ENCODE data around the gene ACLY. TPM values are rescaled to one million over a fixed set of nuclear protein-coding genes. Genes with fewer than 3 reads are reported as not detected.

ACLY gene
- total RNA-seq, 1 experiment from 2014 or later, result 279 TPM

GRCh38 chr17:41939693-41940090 lies 20.9 kb upstream of the ACLY start:
- no peak overlapping the region for H3K4me3 Mint-ChIP-seq
- Histone ChIP-seq H3K23me2 (ENCODE audit: insufficient read length, low read depth, low read length, poor library complexity, severe bottlenecking) (no peaks in the 10 kb centered on the region), H4K8ac (replicated peaks; ENCODE audit: insufficient read length, low read depth, low read length) (no peak overlapping the region), H2AK5ac (ENCODE audit: insufficient read length, low read length) (no peak overlapping the region), H3K79me1 (ENCODE audit: insufficient read depth, low read depth, low read length, poor library complexity, severe bottlenecking) (no peaks in the 10 kb centered on the region), H2BK120ac (ENCODE audit: low read depth, low read length, poor library complexity, severe bottlenecking) (no peak overlapping the region), H2AFZ (ENCODE audit: low read length) (no peak overlapping the region), H3K4me1 (ENCODE audit: insufficient read depth, low read length) (no peaks in the 10 kb centered on the region), H2BK5ac (ENCODE audit: insufficient read length, low read length) (no peak overlapping the region), H3K9ac (ENCODE audit: extremely low read depth, insufficient read length, low read length) (no peak overlapping the region), H3K56ac (ENCODE audit: insufficient read length, low read depth, low read length) (no peak overlapping the region), H3K4me2 (ENCODE audit: insufficient read depth, insufficient read length, low read length) (no peak overlapping the region), H3K27ac (ENCODE audit: insufficient read length, low read depth, low read length) (no peak overlapping the region), H3K4ac (ENCODE audit: low read depth, low read length) (no peak overlapping the region), H2BK12ac (ENCODE audit: insufficient read length, low read depth, low read length) (no peak overlapping the region), H2BK20ac (ENCODE audit: low read depth, low read length, poor library complexity, severe bottlenecking) (no peak overlapping the region), H3K14ac (ENCODE audit: insufficient read depth, low read length) (no peak overlapping the region), H2BK15ac (ENCODE audit: low read depth, low read length) (no peak overlapping the region), H4K20me1 (ENCODE audit: control insufficient read depth, insufficient read depth, insufficient read length) (no peaks in the 10 kb centered on the region), H4K91ac (ENCODE audit: insufficient read length, low read depth, low read length) (no peak overlapping the region), H3K18ac (ENCODE audit: insufficient read length, low read depth, low read length) (no peak overlapping the region), H3T11ph (ENCODE audit: low read length) (no peak overlapping the region), H3K27me3 (ENCODE audit: insufficient read depth, low read length) (no peaks in the 10 kb centered on the region), H4K5ac (ENCODE audit: insufficient read length, low read depth, low read length) (no peak overlapping the region), H3K79me2 (ENCODE audit: insufficient read depth, low read length) (no peaks in the 10 kb centered on the region), H3K23ac (ENCODE audit: insufficient read length, low read depth, low read length) (no peak overlapping the region), H3K9me3 (ENCODE audit: control insufficient read depth, low read depth, low read length) (no peaks in the 10 kb centered on the region)
- no peaks in the 10 kb centered on the region for H3K27me3 Mint-ChIP-seq (ENCODE audit: low read depth)
- H3K36me3 Mint-ChIP-seq (ENCODE audit: insufficient read depth in 1 of 3, low read depth in 3 of 3), result peaks cover 0 to 3% (median 0%) of the 10 kb centered on the region in 3 experiments; a peak in 1 of 7 replicates
- TF ChIP-seq, protein P1, sequence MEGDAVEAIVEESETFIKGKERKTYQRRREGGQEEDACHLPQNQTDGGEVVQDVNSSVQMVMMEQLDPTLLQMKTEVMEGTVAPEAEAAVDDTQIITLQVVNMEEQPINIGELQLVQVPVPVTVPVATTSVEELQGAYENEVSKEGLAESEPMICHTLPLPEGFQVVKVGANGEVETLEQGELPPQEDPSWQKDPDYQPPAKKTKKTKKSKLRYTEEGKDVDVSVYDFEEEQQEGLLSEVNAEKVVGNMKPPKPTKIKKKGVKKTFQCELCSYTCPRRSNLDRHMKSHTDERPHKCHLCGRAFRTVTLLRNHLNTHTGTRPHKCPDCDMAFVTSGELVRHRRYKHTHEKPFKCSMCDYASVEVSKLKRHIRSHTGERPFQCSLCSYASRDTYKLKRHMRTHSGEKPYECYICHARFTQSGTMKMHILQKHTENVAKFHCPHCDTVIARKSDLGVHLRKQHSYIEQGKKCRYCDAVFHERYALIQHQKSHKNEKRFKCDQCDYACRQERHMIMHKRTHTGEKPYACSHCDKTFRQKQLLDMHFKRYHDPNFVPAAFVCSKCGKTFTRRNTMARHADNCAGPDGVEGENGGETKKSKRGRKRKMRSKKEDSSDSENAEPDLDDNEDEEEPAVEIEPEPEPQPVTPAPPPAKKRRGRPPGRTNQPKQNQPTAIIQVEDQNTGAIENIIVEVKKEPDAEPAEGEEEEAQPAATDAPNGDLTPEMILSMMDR (conservative IDR thresholded peaks at IDR 0.05), result no peak
- DNase-seq, result no peak
- WGBS (ENCODE audit: extremely low coverage, insufficient read length, low lambda C conversion rate), result no CpG with 5 or more reads among the region's 6 CpGs
- H3K9me3 Mint-ChIP-seq, result no peaks in the 10 kb centered on the region; a peak in 1 of 5 replicates
- H3K27ac Mint-ChIP-seq, result no peak overlapping the region; a peak in 2 of 7 replicates
- H3K4me1 Mint-ChIP-seq, result peaks cover 3 to 8% of the 10 kb centered on the region in 2 experiments; a peak in 3 of 4 replicates

Data from H9 (cell line).